ENCODE data around the gene AOPEP.

GRCh38 chr9:94984891-94985476, 258.5 kb downstream of the AOPEP start:
- TF ChIP-seq POLR2A (IDR thresholded peaks at IDR 0.05) = no peak
- TF ChIP-seq, protein P1, sequence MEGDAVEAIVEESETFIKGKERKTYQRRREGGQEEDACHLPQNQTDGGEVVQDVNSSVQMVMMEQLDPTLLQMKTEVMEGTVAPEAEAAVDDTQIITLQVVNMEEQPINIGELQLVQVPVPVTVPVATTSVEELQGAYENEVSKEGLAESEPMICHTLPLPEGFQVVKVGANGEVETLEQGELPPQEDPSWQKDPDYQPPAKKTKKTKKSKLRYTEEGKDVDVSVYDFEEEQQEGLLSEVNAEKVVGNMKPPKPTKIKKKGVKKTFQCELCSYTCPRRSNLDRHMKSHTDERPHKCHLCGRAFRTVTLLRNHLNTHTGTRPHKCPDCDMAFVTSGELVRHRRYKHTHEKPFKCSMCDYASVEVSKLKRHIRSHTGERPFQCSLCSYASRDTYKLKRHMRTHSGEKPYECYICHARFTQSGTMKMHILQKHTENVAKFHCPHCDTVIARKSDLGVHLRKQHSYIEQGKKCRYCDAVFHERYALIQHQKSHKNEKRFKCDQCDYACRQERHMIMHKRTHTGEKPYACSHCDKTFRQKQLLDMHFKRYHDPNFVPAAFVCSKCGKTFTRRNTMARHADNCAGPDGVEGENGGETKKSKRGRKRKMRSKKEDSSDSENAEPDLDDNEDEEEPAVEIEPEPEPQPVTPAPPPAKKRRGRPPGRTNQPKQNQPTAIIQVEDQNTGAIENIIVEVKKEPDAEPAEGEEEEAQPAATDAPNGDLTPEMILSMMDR (IDR thresholded peaks at IDR 0.05) = no peak

Data from suprapubic skin (tissue), 3 donors.